Sigmoid colon (tissue), 4 donors: ENCODE measurements around the gene DDX1.

ENCODE experiments used
- EP300 ChIP-seq, 4 donors: sonication (generic); formaldehyde crosslinking; IDR thresholded peaks; one replicate each; pipeline ENCODE4 v1.6.1; 2017; ENCODE audit warnings: antibody characterized with exemption in 4 of 4
- POLR2A ChIP-seq, 2 donors: fragments of 450-650 bp; IDR thresholded peaks; one replicate each; pipeline ENCODE4 v1.6.1; 2016; ENCODE audit warnings: antibody characterized with exemption in 2 of 2, mild to moderate bottlenecking in 2 of 2, moderate library complexity in 2 of 2
- POLR2AphosphoS5 ChIP-seq, 4 donors: sonication (generic); formaldehyde crosslinking; IDR thresholded peaks; one replicate each; pipeline ENCODE4 v1.6.1; 2017; ENCODE audit warnings: antibody characterized with exemption in 4 of 4
- TF ChIP-seq, protein P1 (sequence below), 4 experiments: fragments of 450-650 bp in 3 of 4; fragments of 200-600 bp in 1 of 4; IDR thresholded peaks; one replicate each; pipeline ENCODE4 v1.5.1; 2016 to 2019; ENCODE audit warnings: antibody characterized with exemption in 4 of 4, mild to moderate bottlenecking in 3 of 4, moderate library complexity in 2 of 4

DNA sequence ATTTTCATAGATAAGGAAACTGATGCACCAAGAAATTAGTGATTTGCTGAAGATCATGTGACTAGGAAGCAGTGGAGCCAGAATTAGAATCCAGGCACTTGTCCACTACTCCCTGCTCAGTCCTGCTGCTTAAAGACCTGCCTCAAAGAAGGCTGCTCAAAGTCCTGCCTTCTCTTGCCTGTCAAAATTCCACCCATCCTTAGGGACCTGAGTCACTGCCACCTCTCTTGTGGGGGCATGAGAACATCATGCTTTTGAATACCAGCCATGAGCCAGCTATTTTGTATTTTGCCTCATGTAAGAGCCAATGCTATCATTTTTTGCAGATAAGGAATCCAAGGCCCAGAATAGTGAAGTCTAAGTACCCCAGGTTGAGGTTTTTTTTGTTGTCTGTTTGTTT is 47.1 kb downstream of the DDX1 start:
- TF ChIP-seq EP300 (IDR thresholded peaks at IDR 0.05) (no peak), POLR2AphosphoS5 (IDR thresholded peaks at IDR 0.05) (no peak), POLR2A (IDR thresholded peaks at IDR 0.05) (no peak)
- TF ChIP-seq, protein P1, sequence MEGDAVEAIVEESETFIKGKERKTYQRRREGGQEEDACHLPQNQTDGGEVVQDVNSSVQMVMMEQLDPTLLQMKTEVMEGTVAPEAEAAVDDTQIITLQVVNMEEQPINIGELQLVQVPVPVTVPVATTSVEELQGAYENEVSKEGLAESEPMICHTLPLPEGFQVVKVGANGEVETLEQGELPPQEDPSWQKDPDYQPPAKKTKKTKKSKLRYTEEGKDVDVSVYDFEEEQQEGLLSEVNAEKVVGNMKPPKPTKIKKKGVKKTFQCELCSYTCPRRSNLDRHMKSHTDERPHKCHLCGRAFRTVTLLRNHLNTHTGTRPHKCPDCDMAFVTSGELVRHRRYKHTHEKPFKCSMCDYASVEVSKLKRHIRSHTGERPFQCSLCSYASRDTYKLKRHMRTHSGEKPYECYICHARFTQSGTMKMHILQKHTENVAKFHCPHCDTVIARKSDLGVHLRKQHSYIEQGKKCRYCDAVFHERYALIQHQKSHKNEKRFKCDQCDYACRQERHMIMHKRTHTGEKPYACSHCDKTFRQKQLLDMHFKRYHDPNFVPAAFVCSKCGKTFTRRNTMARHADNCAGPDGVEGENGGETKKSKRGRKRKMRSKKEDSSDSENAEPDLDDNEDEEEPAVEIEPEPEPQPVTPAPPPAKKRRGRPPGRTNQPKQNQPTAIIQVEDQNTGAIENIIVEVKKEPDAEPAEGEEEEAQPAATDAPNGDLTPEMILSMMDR (IDR thresholded peaks at IDR 0.05): no peak
